Smooth muscle cell (in vitro differentiated cells): ENCODE results near the gene RPH3AL. TPM values are rescaled to one million over a fixed set of nuclear protein-coding genes. Genes with fewer than 3 reads are reported as not detected.

Experiments
- DNase-seq: peaks from one replicate; lab custom pipeline; 2025; ENCODE audit not compliant: unreplicated experiment; lab: John Stamatoyannopoulos, UW
- H2AFZ ChIP-seq: fragments of 200-600 bp; sonication (generic); 2 replicates; pipeline ENCODE4 v1.6.0; 2016; ENCODE audit warnings: antibody characterized with exemption, low read depth, mild to moderate bottlenecking
- H3F3A ChIP-seq: fragments of 200-600 bp; sonication (generic); 2 replicates; pipeline ENCODE4 v1.6.0; 2017; ENCODE audit warnings: antibody characterized with exemption, low read depth
- H3K27ac ChIP-seq: fragments of 200-600 bp; sonication (generic); 2 replicates; pipeline ENCODE4 v1.5.1; 2016; ENCODE audit warnings: low read depth, mild to moderate bottlenecking
- H3K27me3 ChIP-seq: fragments of 200-600 bp; sonication (generic); 2 replicates; pipeline ENCODE4 v1.6.1; 2016; ENCODE audit warnings: low read depth, mild to moderate bottlenecking
- H3K36me3 ChIP-seq: fragments of 200-600 bp; sonication (generic); 2 replicates; pipeline ENCODE4 v1.5.1; 2016; ENCODE audit warnings: low read depth
- H3K4me1 ChIP-seq: fragments of 200-600 bp; sonication (generic); 2 replicates; pipeline ENCODE4 v1.5.1; 2016; ENCODE audit warnings: low read depth
- H3K4me2 ChIP-seq: fragments of 200-600 bp; sonication (generic); 2 replicates; pipeline ENCODE4 v1.6.0; 2016; ENCODE audit warnings: mild to moderate bottlenecking
- H3K4me3 ChIP-seq: fragments of 200-600 bp; sonication (generic); 2 replicates; pipeline ENCODE4 v1.5.1; 2016; ENCODE audit warnings: mild to moderate bottlenecking
- H3K79me2 ChIP-seq: fragments of 200-600 bp; sonication (generic); 2 replicates; pipeline ENCODE4 v1.6.0; 2016; ENCODE audit warnings: low read depth, mild to moderate bottlenecking
- H3K9ac ChIP-seq: fragments of 200-600 bp; sonication (generic); 2 replicates; pipeline ENCODE4 v1.6.0; 2016; ENCODE audit warnings: low read depth
- H3K9me3 ChIP-seq: fragments of 200-600 bp; sonication (generic); replicated peaks from 2 replicates; pipeline ENCODE4 v1.5.1; 2016; ENCODE audit warnings: low read depth
- H4K20me1 ChIP-seq: fragments of 200-600 bp; sonication (generic); 2 replicates; pipeline ENCODE4 v1.6.0; 2016; ENCODE audit warnings: low read depth
- WGBS: methylation state at CpG from one replicate; pipeline ENCODE4 v1.1.7; 2016; ENCODE audit warnings: low lambda C conversion rate; 5-methylcytosine and 5-hydroxymethylcytosine counted together
- polyA plus RNA-seq: library from polyadenylated mRNA; unstranded; fragments of >200 nt; fragmentation: Nextera tagmentation; extraction: Ambion mirVana; gene quantifications from 2 replicates; pipeline ENCODE4 v1.2.1, GENCODE V29; 2016
- total RNA-seq: library from RNA; depleted of rRNA; stranded (reverse); fragments of >200 nt; gene quantifications from 2 replicates; pipeline ENCODE4 v1.2.3, GENCODE V29; 2014
- TF ChIP-seq, protein P1 (sequence below): fragments of 200-600 bp; sonication (generic); IDR thresholded peaks from 2 replicates; pipeline ENCODE4 v1.5.1; 2017; ENCODE audit warnings: borderline replicate concordance, mild to moderate bottlenecking, antibody characterized with exemption; ENCODE audit not compliant: insufficient read depth, poor library complexity, severe bottlenecking

Gene RPH3AL
- total and polyA plus RNA-seq, 2 experiments from 2014 or later, result 1.8 to 3.3 TPM

- TF ChIP-seq, protein P1, sequence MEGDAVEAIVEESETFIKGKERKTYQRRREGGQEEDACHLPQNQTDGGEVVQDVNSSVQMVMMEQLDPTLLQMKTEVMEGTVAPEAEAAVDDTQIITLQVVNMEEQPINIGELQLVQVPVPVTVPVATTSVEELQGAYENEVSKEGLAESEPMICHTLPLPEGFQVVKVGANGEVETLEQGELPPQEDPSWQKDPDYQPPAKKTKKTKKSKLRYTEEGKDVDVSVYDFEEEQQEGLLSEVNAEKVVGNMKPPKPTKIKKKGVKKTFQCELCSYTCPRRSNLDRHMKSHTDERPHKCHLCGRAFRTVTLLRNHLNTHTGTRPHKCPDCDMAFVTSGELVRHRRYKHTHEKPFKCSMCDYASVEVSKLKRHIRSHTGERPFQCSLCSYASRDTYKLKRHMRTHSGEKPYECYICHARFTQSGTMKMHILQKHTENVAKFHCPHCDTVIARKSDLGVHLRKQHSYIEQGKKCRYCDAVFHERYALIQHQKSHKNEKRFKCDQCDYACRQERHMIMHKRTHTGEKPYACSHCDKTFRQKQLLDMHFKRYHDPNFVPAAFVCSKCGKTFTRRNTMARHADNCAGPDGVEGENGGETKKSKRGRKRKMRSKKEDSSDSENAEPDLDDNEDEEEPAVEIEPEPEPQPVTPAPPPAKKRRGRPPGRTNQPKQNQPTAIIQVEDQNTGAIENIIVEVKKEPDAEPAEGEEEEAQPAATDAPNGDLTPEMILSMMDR, result no peak
- H3K9ac ChIP-seq, result no peak overlapping the region
- H3F3A ChIP-seq, result no peaks in the 10 kb centered on the region
- no peaks in the 10 kb centered on the region for H3K27me3 ChIP-seq
- WGBS, result 90% methylated on average over 18 of the region's 18 CpGs
- no peak for DNase-seq
- H3K4me1 ChIP-seq, result no peaks in the 10 kb centered on the region
- no peaks in the 10 kb centered on the region for H4K20me1 ChIP-seq
- no peaks in the 10 kb centered on the region for H3K9me3 ChIP-seq
- no peak overlapping the region for H3K4me2 ChIP-seq
- H3K79me2 ChIP-seq, result no peaks in the 10 kb centered on the region
- no peak overlapping the region for H3K27ac ChIP-seq
- no peaks in the 10 kb centered on the region for H3K36me3 ChIP-seq
- no peak overlapping the region for H3K4me3 ChIP-seq
- H2AFZ ChIP-seq, result no peak overlapping the region
Observed at GRCh38 chr17:290626-291025, 62.0 kb downstream of the RPH3AL start.

DNA sequence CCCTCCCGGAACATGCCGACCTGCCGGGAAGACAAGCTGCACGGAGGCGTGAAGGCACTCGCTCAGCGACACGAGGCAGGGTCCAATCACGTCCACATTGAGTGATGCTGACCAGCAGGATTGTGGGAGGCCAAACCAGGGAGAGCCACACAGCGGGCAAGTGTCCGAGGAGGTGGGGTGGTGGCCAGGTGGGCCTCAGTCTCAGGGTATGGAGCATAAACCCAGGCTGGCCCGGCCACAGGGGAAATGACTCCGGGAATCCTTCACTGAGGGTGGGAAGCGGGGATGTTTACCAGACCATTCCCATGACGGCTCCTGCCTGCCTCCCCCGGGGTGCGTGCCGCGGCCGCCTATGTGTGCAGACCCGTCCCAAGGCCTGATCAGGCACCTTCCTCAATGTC lies 62.5 kb downstream of the RPH3AL start:
- TF ChIP-seq, protein P1, result no peak
- no peak overlapping the region for H3K9ac ChIP-seq
- no peaks in the 10 kb centered on the region for H3K36me3 ChIP-seq
- H2AFZ ChIP-seq, result no peak overlapping the region
- no peak overlapping the region for H3K4me3 ChIP-seq
- H3K27me3 ChIP-seq, result no peaks in the 10 kb centered on the region
- DNase-seq, result no peak
- no peak overlapping the region for H3K27ac ChIP-seq
- no peaks in the 10 kb centered on the region for H3K9me3 ChIP-seq
- no peaks in the 10 kb centered on the region for H3K4me1 ChIP-seq
- no peaks in the 10 kb centered on the region for H3K79me2 ChIP-seq
- H3F3A ChIP-seq, result no peaks in the 10 kb centered on the region
- WGBS, result 94% methylated on average over 21 of the region's 21 CpGs
- H4K20me1 ChIP-seq, result no peaks in the 10 kb centered on the region
- H3K4me2 ChIP-seq, result no peak overlapping the region

DNA sequence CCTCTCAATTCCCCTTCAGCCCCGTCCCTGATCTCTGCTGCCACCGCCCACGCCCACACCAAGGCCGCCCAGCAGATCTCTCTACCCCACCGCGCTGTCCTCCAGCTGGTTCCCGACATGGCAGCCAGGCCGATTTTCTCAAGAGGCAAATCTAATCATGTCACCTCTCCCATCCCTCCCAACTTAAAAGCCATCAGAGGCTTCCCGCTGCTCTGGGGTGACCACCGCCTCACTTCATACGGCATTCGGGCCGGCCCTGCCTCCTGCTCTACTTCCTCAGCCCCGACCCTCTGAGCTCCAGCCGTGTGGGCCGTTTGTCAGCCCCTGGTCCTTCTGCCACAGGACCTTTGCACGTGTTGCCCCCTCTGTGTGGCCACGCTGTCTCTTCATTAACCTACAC lies 63.2 kb downstream of the RPH3AL start:
- no peak overlapping the region for H3K9ac ChIP-seq
- no peak overlapping the region for H3K27ac ChIP-seq
- no peaks in the 10 kb centered on the region for H3K27me3 ChIP-seq
- H3K4me2 ChIP-seq, result no peak overlapping the region
- WGBS, result 92% methylated on average over 18 of the region's 18 CpGs
- DNase-seq, result no peak
- H3K4me3 ChIP-seq, result no peak overlapping the region
- TF ChIP-seq, protein P1, result no peak
- no peaks in the 10 kb centered on the region for H4K20me1 ChIP-seq
- H3K79me2 ChIP-seq, result no peaks in the 10 kb centered on the region
- no peak overlapping the region for H2AFZ ChIP-seq
- H3K36me3 ChIP-seq, result no peaks in the 10 kb centered on the region
- H3F3A ChIP-seq, result no peaks in the 10 kb centered on the region
- H3K4me1 ChIP-seq, result no peaks in the 10 kb centered on the region
- H3K9me3 ChIP-seq, result no peaks in the 10 kb centered on the region

DNA sequence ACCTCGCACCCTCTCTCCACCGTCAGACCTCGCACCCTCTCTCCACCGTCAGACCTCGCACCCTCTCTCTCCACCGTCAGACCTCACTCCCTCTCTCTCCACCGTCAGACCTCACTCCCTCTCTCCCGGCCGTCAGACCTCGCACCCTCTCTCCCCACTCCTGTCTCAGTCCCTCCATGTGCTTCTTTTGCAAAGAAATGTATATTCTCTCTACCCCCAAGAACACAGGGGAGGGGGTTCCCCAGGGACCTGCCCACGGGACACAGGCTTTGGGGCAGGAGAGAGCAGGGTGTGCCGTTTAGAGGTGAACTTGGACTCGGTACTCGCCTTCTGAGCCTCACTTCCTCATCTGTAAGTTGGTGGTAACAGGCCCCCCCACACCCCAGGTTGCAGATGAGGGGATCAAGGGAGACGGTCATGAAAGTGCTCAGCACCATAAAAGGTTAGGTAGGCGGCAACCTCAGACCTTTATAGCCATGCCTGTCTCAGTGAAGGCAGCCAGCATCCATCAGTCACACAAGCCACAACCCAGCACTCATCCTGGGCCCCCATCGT lies 63.7 kb downstream of the RPH3AL start:
- WGBS, result 89% methylated on average over 12 of the region's 17 CpGs

More for the DNA sequence above, 63.7 kb downstream of the RPH3AL start:
- TF ChIP-seq, protein P1, result no peak
- Histone ChIP-seq H3K4me2 (no peak overlapping the region), H3K27ac (no peak overlapping the region), H3K4me3 (no peak overlapping the region), H3K9ac (no peak overlapping the region), H4K20me1 (no peaks in the 10 kb centered on the region), H3K4me1 (no peaks in the 10 kb centered on the region), H3K9me3 (no peaks in the 10 kb centered on the region), H3K36me3 (no peaks in the 10 kb centered on the region), H3K27me3 (no peaks in the 10 kb centered on the region), H3K79me2 (no peaks in the 10 kb centered on the region), H3F3A (no peaks in the 10 kb centered on the region), H2AFZ (no peak overlapping the region)
- DNase-seq, result no peak
